Body of pancreas (tissue), 4 donors: ENCODE data around the gene DTNA. TPM values are rescaled to one million over a fixed set of nuclear protein-coding genes. Genes with fewer than 3 reads are reported as not detected.

Source experiments
- ATAC-seq: fragments of 150-250 bp; one replicate; pipeline ENCODE4 v1.9.1; 2016
- DNase-seq, 4 donors: peaks; one replicate each; pipeline ENCODE4 v3.0.0-alpha.2; 2019
- H3K27ac ChIP-seq, 4 donors: fragments of 200-600 bp; sonication (generic); 1 replicate in 3 of 4; 2 replicates in 1 of 4; pipeline versions ENCODE4 v1.5.1 to v1.6.1; 2016 to 2019; ENCODE audit warnings: mild to moderate bottlenecking in 1 of 4, mixed read lengths in 1 of 4, moderate library complexity in 1 of 4
- H3K27me3 ChIP-seq, 2 donors: fragments of 200-600 bp; sonication (generic); one replicate each; pipeline ENCODE4 v1.6.0; 2016; ENCODE audit warnings: mild to moderate bottlenecking in 1 of 2
- H3K36me3 ChIP-seq, 2 donors: fragments of 200-600 bp; sonication (generic); replicated peaks in 1 of 2; 2 replicates each; pipeline ENCODE4 v1.5.1; 2016; ENCODE audit warnings: low read depth in 2 of 2; ENCODE audit not compliant: insufficient read depth in 1 of 2
- H3K4me1 ChIP-seq: fragments of 200-600 bp; sonication (generic); one replicate; pipeline ENCODE4 v1.6.0; 2016
- H3K4me3 ChIP-seq, 2 donors: fragments of 200-600 bp; sonication (generic); 1 replicate in 1 of 2; 2 replicates in 1 of 2; pipeline ENCODE4 v1.5.1; 2016 to 2019
- H3K9me3 ChIP-seq, 3 donors: fragments of 200-600 bp; sonication (generic); 1 replicate in 2 of 3; 2 replicates in 1 of 3; pipeline ENCODE4 v1.5.1; 2016
- POLR2A ChIP-seq, 3 donors: fragments of 450-650 bp; IDR thresholded peaks; one replicate each; pipeline ENCODE4 v1.6.1; 2016; ENCODE audit warnings: antibody characterized with exemption in 3 of 3, mild to moderate bottlenecking in 2 of 3
- WGBS, 2 donors: methylation state at CpG; one replicate each; pipeline ENCODE4 v1.1.5; 2017; 5-methylcytosine and 5-hydroxymethylcytosine counted together
- intact Hi-C: fragments of 100-400 bp; cut with DNase I; formaldehyde crosslinking; loops from one replicate; pipeline ENCODE4 v1.15.1; 2023
- total RNA-seq, 2 donors: library from RNA; depleted of rRNA; stranded (reverse); fragments of >200 nt; gene quantifications; one replicate each; pipeline ENCODE4 v1.1.0, GENCODE V29; 2016
- TF ChIP-seq, protein P1 (sequence below), 7 experiments: fragments of 450-650 bp in 4 of 7; fragments of 200-600 bp in 3 of 7; sonication (generic) in 3 of 7; IDR thresholded peaks; one replicate each; pipeline ENCODE4 v1.5.1; 2016 to 2019; ENCODE audit warnings: antibody characterized with exemption in 7 of 7

DTNA gene
- total RNA-seq, 2 donors from 2014 or later, result 31.0 to 32.2 TPM

DNA sequence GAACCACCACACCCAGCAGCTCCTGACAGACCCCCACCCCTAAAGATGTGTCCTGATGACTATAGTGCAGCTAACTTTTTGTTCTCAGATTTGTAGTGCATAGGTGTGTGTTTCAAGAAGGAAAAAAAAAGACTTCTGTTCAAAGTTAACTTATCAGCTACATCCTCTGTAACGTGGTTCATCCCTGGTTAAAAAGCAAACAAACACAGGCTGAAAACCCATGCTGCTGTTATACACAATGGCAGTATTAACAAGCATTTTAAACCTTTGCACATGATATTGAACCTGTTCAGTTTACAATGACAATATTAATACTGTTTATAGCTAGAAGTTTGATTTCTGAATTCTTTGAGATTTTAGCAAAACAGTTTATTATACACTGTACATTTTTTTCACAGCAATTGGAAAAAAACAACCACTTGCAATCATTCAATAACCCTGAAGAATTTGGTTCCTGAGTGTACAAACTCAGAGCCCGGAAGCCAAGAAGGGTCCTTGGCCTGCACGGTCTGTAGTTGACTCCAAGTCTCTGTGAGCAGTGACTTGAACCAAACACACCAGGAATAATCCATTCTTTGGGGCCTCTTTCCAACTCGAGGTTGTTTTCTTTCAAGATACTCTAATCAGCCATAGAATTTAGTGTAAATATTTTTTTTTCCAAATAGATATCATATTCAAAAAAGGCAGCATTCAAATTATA is 177.9 kb downstream of the DTNA start:
- 63 to 71% methylated on average over 4 of the region's 4 CpGs for WGBS, 2 donors
- intact Hi-C loops, result no loop called here

GRCh38 chr18:34890486-34891085 is 180.5 kb downstream of the DTNA start:
- H3K27ac ChIP-seq, result no peak overlapping the region
- H3K4me1 ChIP-seq, result no peaks in the 10 kb centered on the region
- H3K4me3 ChIP-seq, result no peak overlapping the region
- H3K9me3 ChIP-seq, result peaks cover 0 to 6% (median 0%) of the 10 kb centered on the region in 3 donors
- intact Hi-C loops, result no loop called here
- ATAC-seq (no peak), DNase-seq (no peak)
- TF ChIP-seq, protein P1, sequence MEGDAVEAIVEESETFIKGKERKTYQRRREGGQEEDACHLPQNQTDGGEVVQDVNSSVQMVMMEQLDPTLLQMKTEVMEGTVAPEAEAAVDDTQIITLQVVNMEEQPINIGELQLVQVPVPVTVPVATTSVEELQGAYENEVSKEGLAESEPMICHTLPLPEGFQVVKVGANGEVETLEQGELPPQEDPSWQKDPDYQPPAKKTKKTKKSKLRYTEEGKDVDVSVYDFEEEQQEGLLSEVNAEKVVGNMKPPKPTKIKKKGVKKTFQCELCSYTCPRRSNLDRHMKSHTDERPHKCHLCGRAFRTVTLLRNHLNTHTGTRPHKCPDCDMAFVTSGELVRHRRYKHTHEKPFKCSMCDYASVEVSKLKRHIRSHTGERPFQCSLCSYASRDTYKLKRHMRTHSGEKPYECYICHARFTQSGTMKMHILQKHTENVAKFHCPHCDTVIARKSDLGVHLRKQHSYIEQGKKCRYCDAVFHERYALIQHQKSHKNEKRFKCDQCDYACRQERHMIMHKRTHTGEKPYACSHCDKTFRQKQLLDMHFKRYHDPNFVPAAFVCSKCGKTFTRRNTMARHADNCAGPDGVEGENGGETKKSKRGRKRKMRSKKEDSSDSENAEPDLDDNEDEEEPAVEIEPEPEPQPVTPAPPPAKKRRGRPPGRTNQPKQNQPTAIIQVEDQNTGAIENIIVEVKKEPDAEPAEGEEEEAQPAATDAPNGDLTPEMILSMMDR (IDR thresholded peaks at IDR 0.05), result no peak
- TF ChIP-seq POLR2A (IDR thresholded peaks at IDR 0.05), result no peak
- 80 to 96% methylated on average over 6 of the region's 6 CpGs for WGBS, 2 donors
- peaks cover 0 to 4% of the 10 kb centered on the region in 2 donors for H3K36me3 ChIP-seq
- H3K27me3 ChIP-seq, result no peaks in the 10 kb centered on the region

More for the DNA sequence above, 177.9 kb downstream of the DTNA start:
- no peak for ATAC-seq
- TF ChIP-seq, protein P1 (IDR thresholded peaks at IDR 0.05), result no peak
- TF ChIP-seq POLR2A (IDR thresholded peaks at IDR 0.05), result no peak
- Histone ChIP-seq H3K27me3 (no peaks in the 10 kb centered on the region), H3K36me3 (peaks cover 4 to 8% of the 10 kb centered on the region in 2 donors), H3K4me3 (no peak overlapping the region), H3K9me3 (no peaks in the 10 kb centered on the region), H3K4me1 (no peaks in the 10 kb centered on the region), H3K27ac (no peak overlapping the region)
- DNase-seq, result no peak

- Histone ChIP-seq H3K36me3 (peaks cover 0 to 4% of the 10 kb centered on the region in 2 donors), H3K27me3 (no peaks in the 10 kb centered on the region), H3K27ac (no peak overlapping the region), H3K4me3 (no peak overlapping the region), H3K4me1 (no peaks in the 10 kb centered on the region), H3K9me3 (peaks cover 0 to 6% (median 0%) of the 10 kb centered on the region in 3 donors)
- DNase-seq (no peak), ATAC-seq (no peak)
- TF ChIP-seq, protein P1 (IDR thresholded peaks at IDR 0.05), result no peak
- TF ChIP-seq POLR2A (IDR thresholded peaks at IDR 0.05), result no peak
- intact Hi-C loops, result no loop called here
- WGBS, 2 donors, result 68 to 79% methylated on average over 3 of the region's 3 CpGs
These were observed 182.3 kb downstream of the DTNA start for GRCh38 chr18:34892379-34892778.

DNA sequence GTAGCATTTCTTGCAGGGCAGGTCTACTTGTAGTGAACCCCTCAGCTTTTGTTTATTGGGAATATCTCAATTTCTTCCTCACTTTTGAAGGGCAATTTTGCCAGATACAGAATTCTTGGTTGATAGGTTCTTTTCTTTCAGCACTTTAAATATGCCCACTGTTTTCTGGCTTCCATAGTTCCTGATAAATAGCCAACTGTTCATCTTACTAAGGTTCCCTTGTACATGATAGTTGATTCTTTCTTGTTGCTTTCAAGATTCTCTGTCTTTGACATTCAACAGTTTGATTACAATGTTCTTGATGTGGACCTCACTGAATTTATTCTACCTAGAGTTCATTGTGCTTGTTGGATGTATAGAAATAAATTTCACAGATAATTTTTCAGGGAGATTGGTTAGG is 183.1 kb downstream of the DTNA start:
- H3K36me3 ChIP-seq, result peaks cover 0 to 4% of the 10 kb centered on the region in 2 donors
- no peak overlapping the region for H3K27ac ChIP-seq
- no peaks in the 10 kb centered on the region for H3K4me1 ChIP-seq
- TF ChIP-seq, protein P1 (IDR thresholded peaks at IDR 0.05), result no peak
- no peak for TF ChIP-seq POLR2A (IDR thresholded peaks at IDR 0.05)
- H3K4me3 ChIP-seq, result no peak overlapping the region
- ATAC-seq (no peak), DNase-seq (no peak)
- intact Hi-C loops, result no loop called here
- peaks cover 0 to 6% (median 0%) of the 10 kb centered on the region in 3 donors for H3K9me3 ChIP-seq
- H3K27me3 ChIP-seq, result no peaks in the 10 kb centered on the region

- TF ChIP-seq, protein P1 (IDR thresholded peaks at IDR 0.05), result no peak
- TF ChIP-seq POLR2A (IDR thresholded peaks at IDR 0.05), result no peak
- Histone ChIP-seq H3K36me3 (no peaks in the 10 kb centered on the region), H3K27ac (no peak overlapping the region), H3K4me1 (no peaks in the 10 kb centered on the region), H3K4me3 (no peak overlapping the region), H3K27me3 (no peaks in the 10 kb centered on the region), H3K9me3 (no peaks in the 10 kb centered on the region)
- DNase-seq (no peak), ATAC-seq (no peak)
- intact Hi-C loops, result no loop called here
These were observed 191.2 kb downstream of the DTNA start for GRCh38 chr18:34901299-34901698.
